Retinal pigment epithelial cell (primary cell): ENCODE data around the gene RAB11FIP4.

ENCODE experiments used
- DNase-seq: peaks from one replicate; pipeline ENCODE4 v3.0.0-alpha.2; 2010; ENCODE audit warnings: low read depth
- H3K4me3 ChIP-seq: 2 replicates; pipeline ENCODE4 v1.5.1; 2011; ENCODE audit warnings: mild to moderate bottlenecking, low read length, control low read depth, moderate library complexity
- CTCF ChIP-seq: conservative IDR thresholded peaks from 2 replicates; pipeline ENCODE4 v1.5.1; 2011; ENCODE audit warnings: low read depth, low read length, control low read depth, inconsistent platforms

RAB11FIP4 gene

GRCh38 chr17:31488264-31488981 is 96.9 kb downstream of the RAB11FIP4 start:
- TF ChIP-seq CTCF: no peak
- peak overlapping the region; percentile 54 for H3K4me3 ChIP-seq
- DNase-seq: no peak

GRCh38 chr17:31488982-31489294 is 97.5 kb downstream of the RAB11FIP4 start:
- no peak for TF ChIP-seq CTCF
- DNase-seq: no peak
- peak overlapping the region; percentile 54 for H3K4me3 ChIP-seq

- no peak overlapping the region for H3K4me3 ChIP-seq
These were observed 98.0 kb downstream of the RAB11FIP4 start for GRCh38 chr17:31489295-31490018.

GRCh38 chr17:31490019-31490650 is 98.7 kb downstream of the RAB11FIP4 start:
- DNase-seq: no peak
- no peak for TF ChIP-seq CTCF
- no peak overlapping the region for H3K4me3 ChIP-seq

More at GRCh38 chr17:31489295-31490018, 98.0 kb downstream of the RAB11FIP4 start:
- DNase-seq: no peak
- TF ChIP-seq CTCF: no peak

GRCh38 chr17:31490671-31491375 is 99.3 kb downstream of the RAB11FIP4 start:
- H3K4me3 ChIP-seq: no peak overlapping the region
- no peak for TF ChIP-seq CTCF
- no peak for DNase-seq

- DNase-seq: no peak
These were observed 100.1 kb downstream of the RAB11FIP4 start for GRCh38 chr17:31491376-31492131.

More at GRCh38 chr17:31491376-31492131, 100.1 kb downstream of the RAB11FIP4 start:
- no peak for TF ChIP-seq CTCF
- H3K4me3 ChIP-seq: no peak overlapping the region
